ENCODE data around the gene SEZ6L2.

SEZ6L2 gene

GRCh38 chr16:29908719-29909220 lies 9.4 kb upstream of the SEZ6L2 start:
- Histone ChIP-seq H3K27me3 (replicated peaks; ENCODE audit: control insufficient read depth, insufficient read depth, low read length) (no peaks in the 10 kb centered on the region), H3K9ac (ENCODE audit: low read length) (no peak overlapping the region), H3K4me1 (ENCODE audit: control insufficient read depth, insufficient read depth, low read length) (peaks cover 7% of the 10 kb centered on the region), H3K36me3 (ENCODE audit: control insufficient read depth, insufficient read depth, low read length, severe bottlenecking) (peaks cover 4% of the 10 kb centered on the region), H3K9me3 (ENCODE audit: control insufficient read depth, low read length) (no peaks in the 10 kb centered on the region), H3K4me3 (ENCODE audit: low read length) (no peak overlapping the region)
- no peak for DNase-seq (ENCODE audit: low read depth)

GRCh38 chr16:29907973-29908372 lies 8.6 kb upstream of the SEZ6L2 start:
- Histone ChIP-seq H3K27me3 (replicated peaks; ENCODE audit: control insufficient read depth, insufficient read depth, low read length) (no peaks in the 10 kb centered on the region), H3K4me3 (ENCODE audit: low read length) (no peak overlapping the region), H3K9me3 (ENCODE audit: control insufficient read depth, low read length) (no peaks in the 10 kb centered on the region), H3K9ac (ENCODE audit: low read length) (no peak overlapping the region), H3K4me1 (ENCODE audit: control insufficient read depth, insufficient read depth, low read length) (peaks cover 7% of the 10 kb centered on the region), H3K36me3 (ENCODE audit: control insufficient read depth, insufficient read depth, low read length, severe bottlenecking) (peaks cover 4% of the 10 kb centered on the region)
- DNase-seq (ENCODE audit: low read depth): no peak

- Histone ChIP-seq H3K4me3 (ENCODE audit: low read length) (no peak overlapping the region), H3K27me3 (replicated peaks; ENCODE audit: control insufficient read depth, insufficient read depth, low read length) (no peaks in the 10 kb centered on the region), H3K9me3 (ENCODE audit: control insufficient read depth, low read length) (no peaks in the 10 kb centered on the region), H3K4me1 (ENCODE audit: control insufficient read depth, insufficient read depth, low read length) (peaks cover 7% of the 10 kb centered on the region), H3K9ac (ENCODE audit: low read length) (no peak overlapping the region), H3K36me3 (ENCODE audit: control insufficient read depth, insufficient read depth, low read length, severe bottlenecking) (peaks cover 4% of the 10 kb centered on the region)
- no peak for DNase-seq (ENCODE audit: low read depth)
These were observed 7.3 kb upstream of the SEZ6L2 start for GRCh38 chr16:29906520-29907244.

GRCh38 chr16:29905668-29906067 lies 6.3 kb upstream of the SEZ6L2 start:
- H3K9me3 ChIP-seq (ENCODE audit: control insufficient read depth, low read length): no peaks in the 10 kb centered on the region
- H3K27me3 ChIP-seq (replicated peaks; ENCODE audit: control insufficient read depth, insufficient read depth, low read length): no peaks in the 10 kb centered on the region
- H3K9ac ChIP-seq (ENCODE audit: low read length): no peak overlapping the region
- no peak for DNase-seq (ENCODE audit: low read depth)
- H3K4me3 ChIP-seq (ENCODE audit: low read length): no peak overlapping the region
- peaks cover 12% of the 10 kb centered on the region for H3K4me1 ChIP-seq (ENCODE audit: control insufficient read depth, insufficient read depth, low read length)
- H3K36me3 ChIP-seq (ENCODE audit: control insufficient read depth, insufficient read depth, low read length, severe bottlenecking): peaks cover 4% of the 10 kb centered on the region

- no peak overlapping the region for H3K9ac ChIP-seq (ENCODE audit: low read length)
- H3K4me1 ChIP-seq (ENCODE audit: control insufficient read depth, insufficient read depth, low read length): peaks cover 14% of the 10 kb centered on the region
- no peaks in the 10 kb centered on the region for H3K9me3 ChIP-seq (ENCODE audit: control insufficient read depth, low read length)
- no peaks in the 10 kb centered on the region for H3K27me3 ChIP-seq (replicated peaks; ENCODE audit: control insufficient read depth, insufficient read depth, low read length)
- DNase-seq (ENCODE audit: low read depth): no peak
- no peak overlapping the region for H3K4me3 ChIP-seq (ENCODE audit: low read length)
- peaks cover 4% of the 10 kb centered on the region for H3K36me3 ChIP-seq (ENCODE audit: control insufficient read depth, insufficient read depth, low read length, severe bottlenecking)
These were observed 5.6 kb upstream of the SEZ6L2 start for GRCh38 chr16:29904947-29905346.

- H3K9ac ChIP-seq (ENCODE audit: low read length): no peak overlapping the region
- H3K4me3 ChIP-seq (ENCODE audit: low read length): no peak overlapping the region
- no peak for DNase-seq (ENCODE audit: low read depth)
- peaks cover 4% of the 10 kb centered on the region for H3K36me3 ChIP-seq (ENCODE audit: control insufficient read depth, insufficient read depth, low read length, severe bottlenecking)
- H3K27me3 ChIP-seq (replicated peaks; ENCODE audit: control insufficient read depth, insufficient read depth, low read length): peaks cover 3% of the 10 kb centered on the region
- peaks cover 7% of the 10 kb centered on the region for H3K4me1 ChIP-seq (ENCODE audit: control insufficient read depth, insufficient read depth, low read length)
- no peaks in the 10 kb centered on the region for H3K9me3 ChIP-seq (ENCODE audit: control insufficient read depth, low read length)
These were observed 4.2 kb upstream of the SEZ6L2 start for GRCh38 chr16:29903590-29903989.

- Histone ChIP-seq H3K9me3 (ENCODE audit: control insufficient read depth, low read length) (no peaks in the 10 kb centered on the region), H3K4me3 (ENCODE audit: low read length) (no peak overlapping the region), H3K9ac (ENCODE audit: low read length) (no peak overlapping the region), H3K36me3 (ENCODE audit: control insufficient read depth, insufficient read depth, low read length, severe bottlenecking) (peaks cover 2% of the 10 kb centered on the region), H3K27me3 (replicated peaks; ENCODE audit: control insufficient read depth, insufficient read depth, low read length) (peaks cover 19% of the 10 kb centered on the region), H3K4me1 (ENCODE audit: control insufficient read depth, insufficient read depth, low read length) (peaks cover 7% of the 10 kb centered on the region)
- no peak for DNase-seq (ENCODE audit: low read depth)
These were observed 2.2 kb upstream of the SEZ6L2 start for GRCh38 chr16:29901607-29901945.

- H3K27me3 ChIP-seq (replicated peaks; ENCODE audit: control insufficient read depth, insufficient read depth, low read length): peaks cover 21% of the 10 kb centered on the region
- DNase-seq (ENCODE audit: low read depth): no peak
- peak overlapping the region; percentile 73 for H3K4me3 ChIP-seq (ENCODE audit: low read length)
- H3K4me1 ChIP-seq (ENCODE audit: control insufficient read depth, insufficient read depth, low read length): peaks cover 7% of the 10 kb centered on the region
- H3K9me3 ChIP-seq (ENCODE audit: control insufficient read depth, low read length): no peaks in the 10 kb centered on the region
- peak overlapping the region; percentile 53 for H3K9ac ChIP-seq (ENCODE audit: low read length)
- H3K36me3 ChIP-seq (ENCODE audit: control insufficient read depth, insufficient read depth, low read length, severe bottlenecking): no peaks in the 10 kb centered on the region
These were observed 1.7 kb upstream of the SEZ6L2 start for GRCh38 chr16:29900888-29901606.

- Histone ChIP-seq H3K27me3 (replicated peaks; ENCODE audit: control insufficient read depth, insufficient read depth, low read length) (peaks cover 24% of the 10 kb centered on the region), H3K9ac (ENCODE audit: low read length) (peak within 1 kb of the TSS; percentile 53), H3K36me3 (ENCODE audit: control insufficient read depth, insufficient read depth, low read length, severe bottlenecking) (no peaks in the 10 kb centered on the region), H3K4me3 (ENCODE audit: low read length) (peak within 1 kb of the TSS; percentile 73), H3K4me1 (ENCODE audit: control insufficient read depth, insufficient read depth, low read length) (peaks cover 7% of the 10 kb centered on the region), H3K9me3 (ENCODE audit: control insufficient read depth, low read length) (no peaks in the 10 kb centered on the region)
- DNase-seq (ENCODE audit: low read depth): peak; percentile 86
These were observed 945 bp upstream of the SEZ6L2 start, which contains the start of gene ASPHD1 for GRCh38 chr16:29900102-29900887. TSS of gene ASPHD1 (plus strand) at chr16:29900488. CDS start at chr16:29900972, 484 bp downstream.

GRCh38 chr16:29898804-29899515 lies 390 bp downstream of the SEZ6L2 start:
- Histone ChIP-seq H3K9me3 (ENCODE audit: control insufficient read depth, low read length) (no peaks in the 10 kb centered on the region), H3K4me3 (ENCODE audit: low read length) (no peak overlapping the region), H3K9ac (ENCODE audit: low read length) (no peak overlapping the region), H3K36me3 (ENCODE audit: control insufficient read depth, insufficient read depth, low read length, severe bottlenecking) (no peaks in the 10 kb centered on the region), H3K4me1 (ENCODE audit: control insufficient read depth, insufficient read depth, low read length) (peaks cover 7% of the 10 kb centered on the region), H3K27me3 (replicated peaks; ENCODE audit: control insufficient read depth, insufficient read depth, low read length) (peaks cover 25% of the 10 kb centered on the region)
- DNase-seq (ENCODE audit: low read depth): peak; percentile 39

Data from adipocyte (in vitro differentiated cells).